HCT116 (cell line): ENCODE measurements around the gene CACNA1G. TPM values are rescaled to one million over a fixed set of nuclear protein-coding genes. Genes with fewer than 3 reads are reported as not detected.

Experiments
- ATAC-seq: fragments of 200-7000 bp; cut with Tn5 transposase; 2 replicates; pipeline ENCODE4 v1.9.1; 2020; ENCODE audit warnings: mild to moderate bottlenecking, moderate library complexity
- BruUV-seq: library from RNA; stranded (reverse); fragments of 400-500 nt; replicated peaks from 2 replicates; lab custom pipeline; 2021; lab: Mats Ljungman, UMichigan
- CTCF ChIA-PET: fragments of 300-600 bp; sonication (Branson Sonifier 250); formaldehyde crosslinking; loops from one replicate; lab custom pipeline; 2021; ENCODE audit warnings: antibody characterized with exemption; lab: Charles Lee
- POLR2A ChIA-PET: fragments of 300-600, 350-600 bp; sonication (Branson Sonifier 250); formaldehyde crosslinking; loops from one replicate; lab custom pipeline; 2021; ENCODE audit warnings: antibody characterized with exemption; lab: Charles Lee
- RAD21 ChIA-PET, 2 experiments: fragments of 300-600 bp; sonication (Branson Sonifier 250); formaldehyde crosslinking; loops; one replicate each; lab custom pipeline; 2023; ENCODE audit warnings: low total read pairs in 2 of 2; ENCODE audit not compliant: uncharacterized antibody in 2 of 2, unreplicated experiment in 2 of 2, low non-redundant PET in 1 of 2; lab: Charles Lee
- DNase-seq: peaks from one replicate; pipeline ENCODE4 v3.0.0-alpha.2; 2010; ENCODE audit warnings: low read depth, low spot score
- H2AFZ ChIP-seq: fragments of 200-600 bp; shearing (Covaris generic), sonication (generic); 2 replicates; pipeline ENCODE4 v1.6.1; 2017; ENCODE audit warnings: low read depth, mixed run types, mixed read lengths, antibody characterized with exemption, low read length; ENCODE audit not compliant: poor library complexity, severe bottlenecking
- H3K27ac ChIP-seq: 2 replicates; pipeline ENCODE4 v1.5.1; 2012; ENCODE audit warnings: low read depth, low read length
- H3K27me3 ChIP-seq: fragments of 200-600 bp; sonication (generic); 2 replicates; pipeline ENCODE4 v1.6.1; 2016; ENCODE audit warnings: mixed run types, low read length, mixed read lengths; ENCODE audit not compliant: insufficient read depth
- H3K36me3 ChIP-seq, 2 experiments: fragments of 200-500 bp in 1 of 2; fragments of 200-600 bp in 1 of 2; sonication (Bioruptor generic) in 1 of 2; sonication (generic) in 1 of 2; 2 replicates each; pipeline versions ENCODE4 v1.5.1 to v1.6.1; 2014 to 2016; ENCODE audit warnings: low read length in 2 of 2, inconsistent platforms in 1 of 2, mixed read lengths in 1 of 2, mixed run types in 1 of 2; ENCODE audit not compliant: insufficient read depth in 2 of 2, control insufficient read depth in 1 of 2
- H3K4me1 ChIP-seq, 2 experiments: fragments of 200-600 bp in 1 of 2; sonication (generic) in 1 of 2; 2 replicates each; pipeline versions ENCODE4 v1.5.1 to v1.6.1; 2012 to 2017; ENCODE audit warnings: low read length in 2 of 2, inconsistent platforms in 1 of 2, mild to moderate bottlenecking in 1 of 2, mixed read lengths in 1 of 2, mixed run types in 1 of 2, moderate library complexity in 1 of 2; ENCODE audit not compliant: insufficient read depth in 2 of 2, control insufficient read depth in 1 of 2
- H3K4me2 ChIP-seq: fragments of 200-600 bp; sonication (generic); 2 replicates; pipeline ENCODE4 v1.6.1; 2017; ENCODE audit warnings: mixed run types, low read length, mixed read lengths
- H3K4me3 ChIP-seq, 2 experiments: fragments of 200-600 bp in 1 of 2; sonication (generic) in 1 of 2; replicated peaks in 1 of 2; 2 replicates each; pipeline ENCODE4 v1.5.1; 2011 to 2016; ENCODE audit warnings: low read length in 2 of 2, control low read depth in 1 of 2, low read depth in 1 of 2, mild to moderate bottlenecking in 1 of 2, mixed read lengths in 1 of 2, mixed run types in 1 of 2
- H3K79me2 ChIP-seq: fragments of 200-600 bp; sonication (generic); 2 replicates; pipeline ENCODE4 v1.6.1; 2017; ENCODE audit warnings: mild to moderate bottlenecking, mixed run types, low read length, moderate library complexity, mixed read lengths; ENCODE audit not compliant: insufficient read depth
- H3K9ac ChIP-seq: fragments of 200-600 bp; sonication (generic); 2 replicates; pipeline ENCODE4 v1.6.1; 2016; ENCODE audit warnings: low read length, mixed read lengths
- H3K9me2 ChIP-seq: fragments of 200-600 bp; sonication (generic), shearing (Covaris generic); 2 replicates; pipeline ENCODE4 v1.6.1; 2017; ENCODE audit warnings: mixed run types, mild to moderate bottlenecking, moderate library complexity; ENCODE audit not compliant: insufficient read depth
- H3K9me3 ChIP-seq, 2 experiments: fragments of 200-500 bp in 1 of 2; fragments of 200-600 bp in 1 of 2; sonication (Bioruptor generic) in 1 of 2; sonication (generic) in 1 of 2; 2 replicates each; pipeline ENCODE4 v1.6.1; 2014 to 2017; ENCODE audit warnings: low read length in 2 of 2, mixed read lengths in 2 of 2, inconsistent platforms in 1 of 2, low read depth in 1 of 2, mild to moderate bottlenecking in 1 of 2, mixed run types in 1 of 2, moderate library complexity in 1 of 2; ENCODE audit not compliant: control insufficient read depth in 1 of 2, insufficient read depth in 1 of 2
- H4K20me1 ChIP-seq: fragments of 200-600 bp; sonication (generic), shearing (Covaris generic); 2 replicates; pipeline ENCODE4 v1.6.1; 2017; ENCODE audit warnings: mixed run types, mild to moderate bottlenecking, moderate library complexity; ENCODE audit not compliant: insufficient read depth
- ATF3 ChIP-seq: IDR thresholded peaks from 2 replicates; pipeline ENCODE4 v1.6.1; 2012
- CBX3 ChIP-seq: IDR thresholded peaks from 2 replicates; pipeline ENCODE4 v1.6.1; 2012; ENCODE audit warnings: low read depth
- CEBPB ChIP-seq: IDR thresholded peaks from 2 replicates; pipeline ENCODE4 v1.6.1; 2012; ENCODE audit warnings: low read depth
- ELF1 ChIP-seq: IDR thresholded peaks from 2 replicates; pipeline ENCODE4 v1.6.1; 2012; ENCODE audit warnings: low read depth, borderline replicate concordance
- EZH2 ChIP-seq: fragments of 200-600 bp; sonication (generic); IDR thresholded peaks from 2 replicates; pipeline ENCODE4 v1.6.1; 2017; ENCODE audit warnings: antibody characterized with exemption, mixed run types
- EZH2phosphoT487 ChIP-seq: fragments of 200-600 bp; IDR thresholded peaks from 2 replicates; pipeline ENCODE4 v1.6.1; 2018; ENCODE audit warnings: antibody characterized with exemption, borderline replicate concordance
- FOSL1 ChIP-seq: IDR thresholded peaks from 2 replicates; pipeline ENCODE4 v1.6.1; 2012; ENCODE audit warnings: low read depth
- JUND ChIP-seq: IDR thresholded peaks from 2 replicates; pipeline ENCODE4 v1.6.1; 2012
- MAX ChIP-seq: IDR thresholded peaks from 2 replicates; pipeline ENCODE4 v1.6.1; 2012
- POLR2A ChIP-seq: IDR thresholded peaks from 2 replicates; pipeline ENCODE4 v1.7.0; 2011; ENCODE audit warnings: borderline replicate concordance; ENCODE audit not compliant: insufficient read depth, insufficient read length; ENCODE audit errors: extremely low read depth
- POLR2AphosphoS5 ChIP-seq: IDR thresholded peaks from 2 replicates; pipeline ENCODE4 v1.6.1; 2011; ENCODE audit warnings: mild to moderate bottlenecking, low read depth, low read length, moderate library complexity
- RAD21 ChIP-seq: IDR thresholded peaks from 2 replicates; pipeline ENCODE4 v1.6.1; 2012; ENCODE audit warnings: low read depth, mild to moderate bottlenecking
- SIN3A ChIP-seq: IDR thresholded peaks from 2 replicates; pipeline ENCODE4 v1.6.1; 2012; ENCODE audit warnings: low read depth
- SP1 ChIP-seq: IDR thresholded peaks from 2 replicates; pipeline ENCODE4 v1.6.1; 2012; ENCODE audit warnings: low read depth
- TCF7L2 ChIP-seq: IDR thresholded peaks from 2 replicates; pipeline ENCODE4 v1.7.0; 2011; ENCODE audit warnings: borderline replicate concordance, inconsistent platforms; ENCODE audit not compliant: insufficient read depth, insufficient read length; ENCODE audit errors: extremely low read depth
- YY1 ChIP-seq: IDR thresholded peaks from 2 replicates; pipeline ENCODE4 v1.6.1; 2011; ENCODE audit warnings: low read length, low read depth, moderate library complexity, mild to moderate bottlenecking; ENCODE audit not compliant: insufficient replicate concordance; ENCODE audit errors: extremely low read depth
- ZBTB33 ChIP-seq: IDR thresholded peaks from 2 replicates; pipeline ENCODE4 v1.6.1; 2011; ENCODE audit warnings: mild to moderate bottlenecking, low read length, moderate library complexity; ENCODE audit not compliant: insufficient replicate concordance; ENCODE audit errors: extremely low read depth
- ZNF274 ChIP-seq: fragments of 200-500 bp; sonication (Bioruptor generic); IDR thresholded peaks from 2 replicates; pipeline ENCODE4 v1.6.1; 2014; ENCODE audit warnings: mild to moderate bottlenecking, low read depth, low read length, inconsistent platforms
- intact Hi-C: fragments of 100-400 bp; cut with micrococcal nuclease; formaldehyde crosslinking; loops from 2 replicates; pipeline ENCODE4 v1.10.0; 2022
- total RNA-seq: library from RNA; stranded (reverse); gene quantifications from one replicate; pipeline ENCODE4 v1.2.1, GENCODE V29; 2021; ENCODE audit not compliant: unreplicated experiment

Gene CACNA1G
- total RNA-seq, 1 experiment from 2014 or later, result 3.4 TPM

GRCh38 chr17:50624321-50624934 lies 63.9 kb downstream of the CACNA1G start (continued):
- TF ChIP-seq EZH2phosphoT487 (no peak), ZBTB33 (no peak), SP1 (no peak), CEBPB (no peak)

- H3K9ac ChIP-seq, result no peak overlapping the region
- H3K4me2 ChIP-seq, result no peak overlapping the region
- ATAC-seq (no peak), DNase-seq (no peak)
- H3K79me2 ChIP-seq, result no peaks in the 10 kb centered on the region
- no peaks in the 10 kb centered on the region for H3K36me3 ChIP-seq
- no peaks in the 10 kb centered on the region for H4K20me1 ChIP-seq
- no peaks in the 10 kb centered on the region for H3K9me2 ChIP-seq
- CTCF ChIA-PET, result interaction anchor here (1.0 to 3.7 kb wide), 22 partner anchors 8 to 146 kb away, joined by 3 to 63 read pairs (median 5); partner anchors contain the start of genes CACNA1G and SPATA20
- no TSS peak for BruUV-seq
- RAD21 ChIA-PET, result interaction anchor here (1.0 to 1.7 kb wide), 9 partner anchors 65 to 158 kb away, joined by 3 to 17 read pairs (median 4); partner anchors contain the start of genes SPATA20 (in 2 of the 2) and CACNA1G (in 1 of the 2)
- intact Hi-C loops, result no loop called here
- H3K27ac ChIP-seq, result peak overlapping the region; percentile 9; the same call in 1 of the 2 replicates
- H3K27me3 ChIP-seq, result no peaks in the 10 kb centered on the region
- peaks cover 3 to 23% of the 10 kb centered on the region in 2 experiments; a peak in 3 of 4 replicates for H3K4me1 ChIP-seq
- H3K4me3 ChIP-seq, result no peak overlapping the region
- H3K9me3 ChIP-seq, result no peaks in the 10 kb centered on the region
- POLR2A ChIA-PET, result interaction anchor here (1.2 kb wide), 1 partner anchor 14 kb away, joined by 4 read pairs; no protein-coding TSS in a partner anchor
- H2AFZ ChIP-seq, result no peak overlapping the region
- TF ChIP-seq POLR2A, result no peak
- no peak for TF ChIP-seq ZNF274
- no peak for TF ChIP-seq YY1
- no peak for TF ChIP-seq EZH2
- no peak for TF ChIP-seq ELF1
- TF ChIP-seq CBX3, result no peak
- no peak for TF ChIP-seq FOSL1
- no peak for TF ChIP-seq TCF7L2
- no peak for TF ChIP-seq MAX
- no peak for TF ChIP-seq POLR2AphosphoS5
- no peak for TF ChIP-seq JUND
- no peak for TF ChIP-seq SP1
- TF ChIP-seq SIN3A, result no peak
- TF ChIP-seq RAD21, result no peak
- no peak for TF ChIP-seq ATF3
Observed at GRCh38 chr17:50625032-50625871, 64.7 kb downstream of the CACNA1G start.
